HCT116 (cell line): Measurements from ENCODE around the gene COA3. TPM values are rescaled to one million over a fixed set of nuclear protein-coding genes. Genes with fewer than 3 reads are reported as not detected.

ENCODE experiments used
- ATAC-seq: fragments of 200-7000 bp; cut with Tn5 transposase; 2 replicates; pipeline ENCODE4 v1.9.1; 2020; ENCODE audit warnings: mild to moderate bottlenecking, moderate library complexity
- BruUV-seq: library from RNA; stranded (reverse); fragments of 400-500 nt; replicated peaks from 2 replicates; lab custom pipeline; 2021; lab: Mats Ljungman, UMichigan
- CTCF ChIA-PET: fragments of 300-600 bp; sonication (Branson Sonifier 250); formaldehyde crosslinking; loops from one replicate; lab custom pipeline; 2021; ENCODE audit warnings: antibody characterized with exemption; lab: Charles Lee
- POLR2A ChIA-PET: fragments of 300-600, 350-600 bp; sonication (Branson Sonifier 250); formaldehyde crosslinking; loops from one replicate; lab custom pipeline; 2021; ENCODE audit warnings: antibody characterized with exemption; lab: Charles Lee
- RAD21 ChIA-PET, 2 experiments: fragments of 300-600 bp; sonication (Branson Sonifier 250); formaldehyde crosslinking; loops; one replicate each; lab custom pipeline; 2023; ENCODE audit warnings: low total read pairs in 2 of 2; ENCODE audit not compliant: uncharacterized antibody in 2 of 2, unreplicated experiment in 2 of 2, low non-redundant PET in 1 of 2; lab: Charles Lee
- DNase-seq: peaks from one replicate; pipeline ENCODE4 v3.0.0-alpha.2; 2010; ENCODE audit warnings: low read depth, low spot score
- H2AFZ ChIP-seq: fragments of 200-600 bp; shearing (Covaris generic), sonication (generic); 2 replicates; pipeline ENCODE4 v1.6.1; 2017; ENCODE audit warnings: low read depth, mixed run types, mixed read lengths, antibody characterized with exemption, low read length; ENCODE audit not compliant: poor library complexity, severe bottlenecking
- H3K27ac ChIP-seq: 2 replicates; pipeline ENCODE4 v1.5.1; 2012; ENCODE audit warnings: low read depth, low read length
- H3K27me3 ChIP-seq: fragments of 200-600 bp; sonication (generic); 2 replicates; pipeline ENCODE4 v1.6.1; 2016; ENCODE audit warnings: mixed run types, low read length, mixed read lengths; ENCODE audit not compliant: insufficient read depth
- H3K36me3 ChIP-seq, 2 experiments: fragments of 200-500 bp in 1 of 2; fragments of 200-600 bp in 1 of 2; sonication (Bioruptor generic) in 1 of 2; sonication (generic) in 1 of 2; 2 replicates each; pipeline versions ENCODE4 v1.5.1 to v1.6.1; 2014 to 2016; ENCODE audit warnings: low read length in 2 of 2, inconsistent platforms in 1 of 2, mixed read lengths in 1 of 2, mixed run types in 1 of 2; ENCODE audit not compliant: insufficient read depth in 2 of 2, control insufficient read depth in 1 of 2
- H3K4me1 ChIP-seq, 2 experiments: fragments of 200-600 bp in 1 of 2; sonication (generic) in 1 of 2; 2 replicates each; pipeline versions ENCODE4 v1.5.1 to v1.6.1; 2012 to 2017; ENCODE audit warnings: low read length in 2 of 2, inconsistent platforms in 1 of 2, mild to moderate bottlenecking in 1 of 2, mixed read lengths in 1 of 2, mixed run types in 1 of 2, moderate library complexity in 1 of 2; ENCODE audit not compliant: insufficient read depth in 2 of 2, control insufficient read depth in 1 of 2
- H3K4me2 ChIP-seq: fragments of 200-600 bp; sonication (generic); 2 replicates; pipeline ENCODE4 v1.6.1; 2017; ENCODE audit warnings: mixed run types, low read length, mixed read lengths
- H3K4me3 ChIP-seq, 2 experiments: fragments of 200-600 bp in 1 of 2; sonication (generic) in 1 of 2; replicated peaks in 1 of 2; 2 replicates each; pipeline ENCODE4 v1.5.1; 2011 to 2016; ENCODE audit warnings: low read length in 2 of 2, control low read depth in 1 of 2, low read depth in 1 of 2, mild to moderate bottlenecking in 1 of 2, mixed read lengths in 1 of 2, mixed run types in 1 of 2
- H3K79me2 ChIP-seq: fragments of 200-600 bp; sonication (generic); 2 replicates; pipeline ENCODE4 v1.6.1; 2017; ENCODE audit warnings: mild to moderate bottlenecking, mixed run types, low read length, moderate library complexity, mixed read lengths; ENCODE audit not compliant: insufficient read depth
- H3K9ac ChIP-seq: fragments of 200-600 bp; sonication (generic); 2 replicates; pipeline ENCODE4 v1.6.1; 2016; ENCODE audit warnings: low read length, mixed read lengths
- H3K9me2 ChIP-seq: fragments of 200-600 bp; sonication (generic), shearing (Covaris generic); 2 replicates; pipeline ENCODE4 v1.6.1; 2017; ENCODE audit warnings: mixed run types, mild to moderate bottlenecking, moderate library complexity; ENCODE audit not compliant: insufficient read depth
- H3K9me3 ChIP-seq, 2 experiments: fragments of 200-500 bp in 1 of 2; fragments of 200-600 bp in 1 of 2; sonication (Bioruptor generic) in 1 of 2; sonication (generic) in 1 of 2; 2 replicates each; pipeline ENCODE4 v1.6.1; 2014 to 2017; ENCODE audit warnings: low read length in 2 of 2, mixed read lengths in 2 of 2, inconsistent platforms in 1 of 2, low read depth in 1 of 2, mild to moderate bottlenecking in 1 of 2, mixed run types in 1 of 2, moderate library complexity in 1 of 2; ENCODE audit not compliant: control insufficient read depth in 1 of 2, insufficient read depth in 1 of 2
- H4K20me1 ChIP-seq: fragments of 200-600 bp; sonication (generic), shearing (Covaris generic); 2 replicates; pipeline ENCODE4 v1.6.1; 2017; ENCODE audit warnings: mixed run types, mild to moderate bottlenecking, moderate library complexity; ENCODE audit not compliant: insufficient read depth
- CEBPB ChIP-seq: IDR thresholded peaks from 2 replicates; pipeline ENCODE4 v1.6.1; 2012; ENCODE audit warnings: low read depth
- ELF1 ChIP-seq: IDR thresholded peaks from 2 replicates; pipeline ENCODE4 v1.6.1; 2012; ENCODE audit warnings: low read depth, borderline replicate concordance
- EZH2phosphoT487 ChIP-seq: fragments of 200-600 bp; IDR thresholded peaks from 2 replicates; pipeline ENCODE4 v1.6.1; 2018; ENCODE audit warnings: antibody characterized with exemption, borderline replicate concordance
- FOSL1 ChIP-seq: IDR thresholded peaks from 2 replicates; pipeline ENCODE4 v1.6.1; 2012; ENCODE audit warnings: low read depth
- MAX ChIP-seq: IDR thresholded peaks from 2 replicates; pipeline ENCODE4 v1.6.1; 2012
- POLR2A ChIP-seq: IDR thresholded peaks from 2 replicates; pipeline ENCODE4 v1.7.0; 2011; ENCODE audit warnings: borderline replicate concordance; ENCODE audit not compliant: insufficient read depth, insufficient read length; ENCODE audit errors: extremely low read depth
- REST ChIP-seq: IDR thresholded peaks from 2 replicates; pipeline ENCODE4 v1.6.1; 2012; ENCODE audit warnings: low read depth
- SIN3A ChIP-seq: IDR thresholded peaks from 2 replicates; pipeline ENCODE4 v1.6.1; 2012; ENCODE audit warnings: low read depth
- TCF7L2 ChIP-seq: IDR thresholded peaks from 2 replicates; pipeline ENCODE4 v1.7.0; 2011; ENCODE audit warnings: borderline replicate concordance, inconsistent platforms; ENCODE audit not compliant: insufficient read depth, insufficient read length; ENCODE audit errors: extremely low read depth
- YY1 ChIP-seq: IDR thresholded peaks from 2 replicates; pipeline ENCODE4 v1.6.1; 2011; ENCODE audit warnings: low read length, low read depth, moderate library complexity, mild to moderate bottlenecking; ENCODE audit not compliant: insufficient replicate concordance; ENCODE audit errors: extremely low read depth
- ZBTB33 ChIP-seq: IDR thresholded peaks from 2 replicates; pipeline ENCODE4 v1.6.1; 2011; ENCODE audit warnings: mild to moderate bottlenecking, low read length, moderate library complexity; ENCODE audit not compliant: insufficient replicate concordance; ENCODE audit errors: extremely low read depth
- ZNF274 ChIP-seq: fragments of 200-500 bp; sonication (Bioruptor generic); IDR thresholded peaks from 2 replicates; pipeline ENCODE4 v1.6.1; 2014; ENCODE audit warnings: mild to moderate bottlenecking, low read depth, low read length, inconsistent platforms
- intact Hi-C: fragments of 100-400 bp; cut with micrococcal nuclease; formaldehyde crosslinking; loops from 2 replicates; pipeline ENCODE4 v1.10.0; 2022
- total RNA-seq: library from RNA; stranded (reverse); gene quantifications from one replicate; pipeline ENCODE4 v1.2.1, GENCODE V29; 2021; ENCODE audit not compliant: unreplicated experiment

Gene COA3
- total RNA-seq, 1 experiment from 2014 or later = 37.1 TPM

GRCh38 chr17:42775534-42776098 lies 22.9 kb downstream of the COA3 start:
- Histone ChIP-seq H3K4me2 (no peak overlapping the region), H3K9me2 (no peaks in the 10 kb centered on the region), H3K4me1 (peaks cover 8 to 12% of the 10 kb centered on the region in 2 experiments; a peak in 2 of 4 replicates), H2AFZ (no peak overlapping the region), H4K20me1 (no peaks in the 10 kb centered on the region), H3K9me3 (no peaks in the 10 kb centered on the region), H3K4me3 (no peak overlapping the region), H3K79me2 (peaks cover 19% of the 10 kb centered on the region), H3K9ac (no peak overlapping the region), H3K36me3 (peaks cover 10 to 22% of the 10 kb centered on the region in 2 experiments), H3K27me3 (no peaks in the 10 kb centered on the region), H3K27ac (no peak overlapping the region)
- ChIA-PET CTCF (no interaction called here), RAD21 (no interaction called here), POLR2A (no interaction called here)
- no peak for DNase-seq
- ATAC-seq = no peak
- no TSS peak for BruUV-seq
- intact Hi-C loops = no loop called here
- TF ChIP-seq CEBPB = no peak
- TF ChIP-seq ELF1 = no peak
- no peak for TF ChIP-seq POLR2A
- TF ChIP-seq ZBTB33 = no peak
- no peak for TF ChIP-seq EZH2phosphoT487
- no peak for TF ChIP-seq TCF7L2
- TF ChIP-seq FOSL1 = no peak
- TF ChIP-seq YY1 = no peak
- no peak for TF ChIP-seq SIN3A
- TF ChIP-seq REST = no peak
- TF ChIP-seq ZNF274 = no peak
- no peak for TF ChIP-seq MAX
